SU-DHL-6 (cell line): ENCODE measurements around the gene TRAIP.

ENCODE experiments used
- H2AFZ ChIP-seq: fragments of 200-600 bp; sonication (generic); 2 replicates; pipeline ENCODE4 v1.6.1; 2014; ENCODE audit warnings: low read depth, mild to moderate bottlenecking, moderate library complexity, mixed read lengths, antibody characterized with exemption, low read length; ENCODE audit not compliant: severe bottlenecking
- H3F3A ChIP-seq: fragments of 200-600 bp; shearing (Covaris generic); 2 replicates; pipeline ENCODE4 v1.6.0; 2016; ENCODE audit warnings: antibody characterized with exemption, mild to moderate bottlenecking; ENCODE audit not compliant: insufficient read depth
- H3K27ac ChIP-seq: fragments of 200-600 bp; sonication (generic); 2 replicates; pipeline ENCODE4 v1.5.1; 2016; ENCODE audit warnings: low read depth, mild to moderate bottlenecking, low read length, moderate library complexity, mixed read lengths
- H3K27me3 ChIP-seq: fragments of 200-600 bp; sonication (generic), shearing (Covaris generic); 2 replicates; pipeline ENCODE4 v1.6.0; 2014; ENCODE audit warnings: mild to moderate bottlenecking, low read length
- H3K36me3 ChIP-seq: fragments of 200-600 bp; sonication (generic); 2 replicates; pipeline ENCODE4 v1.6.1; 2014; ENCODE audit warnings: mild to moderate bottlenecking, low read length, mixed read lengths
- H3K4me2 ChIP-seq: fragments of 300-600, 200-600 bp; shearing (Covaris generic), sonication (generic); 2 replicates; pipeline ENCODE4 v1.6.0; 2014; ENCODE audit warnings: low read length, low read depth, mild to moderate bottlenecking; ENCODE audit not compliant: poor library complexity, severe bottlenecking
- H3K4me3 ChIP-seq: fragments of 200-600 bp; sonication (generic); 2 replicates; pipeline ENCODE4 v1.5.1; 2014; ENCODE audit warnings: antibody characterized with exemption, low read length, mild to moderate bottlenecking, mixed read lengths; ENCODE audit not compliant: insufficient read depth, poor library complexity, severe bottlenecking
- H3K79me2 ChIP-seq: fragments of 200-600 bp; sonication (generic); 2 replicates; pipeline ENCODE4 v1.6.1; 2014; ENCODE audit warnings: mild to moderate bottlenecking, low read length, moderate library complexity; ENCODE audit not compliant: insufficient read depth
- H3K9ac ChIP-seq: fragments of 200-600 bp; sonication (generic); 2 replicates; pipeline ENCODE4 v1.7.0; 2014; ENCODE audit warnings: mild to moderate bottlenecking, low read length
- H3K9me2 ChIP-seq: fragments of 200-600 bp; sonication (generic); replicated peaks from 2 replicates; pipeline ENCODE4 v1.6.1; 2014; ENCODE audit warnings: low read length; ENCODE audit not compliant: insufficient read depth
- H3K9me3 ChIP-seq: fragments of 200-600 bp; sonication (generic); 2 replicates; pipeline ENCODE4 v1.6.1; 2014; ENCODE audit warnings: low read length, mixed read lengths; ENCODE audit not compliant: insufficient read depth
- H4K20me1 ChIP-seq: fragments of 200-600 bp; sonication (generic); 2 replicates; pipeline ENCODE4 v1.6.1; 2014; ENCODE audit warnings: low read depth, mild to moderate bottlenecking, antibody characterized with exemption, low read length, moderate library complexity, mixed read lengths
- CTCF ChIP-seq: fragments of 200-600 bp; sonication (generic); IDR thresholded peaks from one replicate; pipeline ENCODE4 v1.5.1; 2017; ENCODE audit warnings: antibody characterized with exemption, mild to moderate bottlenecking, low read length, moderate library complexity; ENCODE audit not compliant: insufficient read depth, poor library complexity, severe bottlenecking
- EZH2phosphoT487 ChIP-seq: fragments of 200-600 bp; sonication (generic), shearing (Covaris generic); conservative IDR thresholded peaks from 2 replicates; pipeline ENCODE4 v1.6.1; 2018; ENCODE audit warnings: mild to moderate bottlenecking, antibody characterized with exemption, low read length, moderate library complexity, mixed read lengths

TRAIP gene

DNA sequence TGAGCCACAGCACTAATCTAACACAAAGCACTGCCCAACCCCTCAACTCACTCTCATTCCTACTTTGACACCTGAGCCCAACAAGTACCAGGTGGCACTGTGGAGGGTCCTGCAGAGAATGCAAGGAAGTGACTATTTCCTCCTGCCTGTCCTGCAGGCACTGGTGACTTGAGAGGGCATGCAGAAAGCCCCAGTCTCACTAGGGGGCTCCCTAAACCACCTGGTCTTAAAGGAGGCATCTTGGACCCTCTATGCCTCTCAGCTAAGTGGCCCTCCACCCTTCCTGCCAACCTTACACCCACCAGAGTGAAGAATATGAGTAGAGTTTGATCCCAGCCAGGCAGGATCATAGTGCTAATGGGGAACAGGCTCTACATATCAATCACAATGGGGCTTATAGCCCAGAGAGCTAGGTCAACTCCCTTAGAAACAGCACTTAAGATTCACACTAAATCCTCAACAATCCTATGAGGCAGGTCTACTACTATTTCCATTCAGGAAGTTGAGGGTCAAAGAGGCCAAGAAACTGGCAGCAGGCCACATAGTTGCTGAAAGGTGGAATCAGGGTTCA is 15.2 kb downstream of the TRAIP start:
- no peaks in the 10 kb centered on the region for H3K36me3 ChIP-seq
- H3K79me2 ChIP-seq: no peaks in the 10 kb centered on the region

DNA sequence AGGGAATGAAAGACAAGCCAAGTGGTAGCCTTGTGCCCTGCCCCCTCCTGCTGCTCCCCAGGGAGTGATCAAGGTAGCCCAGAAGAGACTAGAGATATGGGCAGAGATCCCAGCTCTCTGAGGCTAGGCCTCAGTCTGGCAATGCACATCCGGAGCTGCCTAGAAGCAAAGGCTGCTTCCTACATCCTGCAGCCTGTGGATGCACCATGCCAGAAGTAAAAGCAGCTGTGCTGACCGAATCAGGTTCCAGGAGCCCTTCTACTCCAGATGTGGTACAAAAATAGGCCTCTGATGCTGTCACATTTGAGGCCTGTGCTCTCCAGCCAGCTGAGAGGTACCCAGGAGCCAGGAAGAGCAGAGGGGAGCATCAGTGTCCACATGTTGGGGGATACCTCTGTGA is 16.0 kb downstream of the TRAIP start:
- H3K9ac ChIP-seq: no peak overlapping the region
- no peak overlapping the region for H2AFZ ChIP-seq
- H3K9me2 ChIP-seq: no peaks in the 10 kb centered on the region
- no peaks in the 10 kb centered on the region for H3F3A ChIP-seq
- H3K4me2 ChIP-seq: no peak overlapping the region
- H3K27ac ChIP-seq: no peak overlapping the region
- TF ChIP-seq CTCF (no peak), EZH2phosphoT487 (no peak)
- H4K20me1 ChIP-seq: no peaks in the 10 kb centered on the region
- H3K36me3 ChIP-seq: no peaks in the 10 kb centered on the region
- no peaks in the 10 kb centered on the region for H3K9me3 ChIP-seq
- H3K79me2 ChIP-seq: no peaks in the 10 kb centered on the region
- no peaks in the 10 kb centered on the region for H3K27me3 ChIP-seq
- H3K4me3 ChIP-seq: no peak overlapping the region

More for the DNA sequence above, 15.2 kb downstream of the TRAIP start:
- Histone ChIP-seq H3K27me3 (no peaks in the 10 kb centered on the region), H3K4me2 (no peak overlapping the region), H3K9me2 (no peaks in the 10 kb centered on the region), H3K9me3 (no peaks in the 10 kb centered on the region), H3K9ac (no peak overlapping the region), H3K27ac (no peak overlapping the region), H2AFZ (no peak overlapping the region), H3K4me3 (no peak overlapping the region), H3F3A (no peaks in the 10 kb centered on the region), H4K20me1 (no peaks in the 10 kb centered on the region)
- peak; percentile 50 for TF ChIP-seq CTCF
- TF ChIP-seq EZH2phosphoT487: no peak

GRCh38 chr3:49839193-49839809 is 17.1 kb downstream of the TRAIP start:
- H3F3A ChIP-seq: no peaks in the 10 kb centered on the region
- no peaks in the 10 kb centered on the region for H3K79me2 ChIP-seq
- TF ChIP-seq CTCF (peak; percentile 91), EZH2phosphoT487 (no peak)
- H2AFZ ChIP-seq: no peak overlapping the region
- no peak overlapping the region for H3K4me2 ChIP-seq
- no peaks in the 10 kb centered on the region for H4K20me1 ChIP-seq
- no peaks in the 10 kb centered on the region for H3K27me3 ChIP-seq
- no peak overlapping the region for H3K9ac ChIP-seq
- no peaks in the 10 kb centered on the region for H3K9me3 ChIP-seq
- no peaks in the 10 kb centered on the region for H3K36me3 ChIP-seq
- H3K4me3 ChIP-seq: no peak overlapping the region
- no peak overlapping the region for H3K27ac ChIP-seq
- H3K9me2 ChIP-seq: no peaks in the 10 kb centered on the region
